Astrocyte (in vitro differentiated cells and primary cell): Measurements from ENCODE around the gene CCDC174.

Experiments used
- EZH2 ChIP-seq: IDR thresholded peaks from 2 replicates; pipeline ENCODE4 v1.6.1; 2012; ENCODE audit warnings: mild to moderate bottlenecking, low read length, inconsistent platforms; ENCODE audit not compliant: insufficient read depth
- TF ChIP-seq, protein P1 (sequence below): IDR thresholded peaks from 2 replicates; pipeline ENCODE4 v1.5.1; 2011; ENCODE audit warnings: low read depth, mild to moderate bottlenecking, inconsistent platforms, low read length, moderate library complexity; ENCODE audit not compliant: insufficient read depth

DNA sequence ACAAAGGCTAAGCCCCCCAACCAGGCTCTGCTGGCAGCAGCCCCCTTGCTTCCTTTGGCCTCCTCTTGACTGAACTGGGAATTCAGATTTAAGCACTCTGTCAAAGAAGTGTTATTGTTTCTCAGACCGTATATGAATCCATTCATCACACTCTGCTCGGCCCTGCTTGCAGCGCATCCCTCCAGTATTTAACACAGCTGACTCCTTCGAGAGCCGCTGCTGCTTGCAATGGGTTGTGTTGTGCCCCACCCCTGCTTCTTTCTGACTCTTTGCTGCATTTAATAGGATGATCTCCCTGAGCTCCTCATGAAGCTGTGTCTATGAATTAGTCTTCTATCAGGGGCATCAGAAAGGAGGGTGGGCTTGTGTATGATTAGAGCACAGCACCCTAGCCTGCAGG is 54.5 kb downstream of the CCDC174 start:
- TF ChIP-seq, protein P1, sequence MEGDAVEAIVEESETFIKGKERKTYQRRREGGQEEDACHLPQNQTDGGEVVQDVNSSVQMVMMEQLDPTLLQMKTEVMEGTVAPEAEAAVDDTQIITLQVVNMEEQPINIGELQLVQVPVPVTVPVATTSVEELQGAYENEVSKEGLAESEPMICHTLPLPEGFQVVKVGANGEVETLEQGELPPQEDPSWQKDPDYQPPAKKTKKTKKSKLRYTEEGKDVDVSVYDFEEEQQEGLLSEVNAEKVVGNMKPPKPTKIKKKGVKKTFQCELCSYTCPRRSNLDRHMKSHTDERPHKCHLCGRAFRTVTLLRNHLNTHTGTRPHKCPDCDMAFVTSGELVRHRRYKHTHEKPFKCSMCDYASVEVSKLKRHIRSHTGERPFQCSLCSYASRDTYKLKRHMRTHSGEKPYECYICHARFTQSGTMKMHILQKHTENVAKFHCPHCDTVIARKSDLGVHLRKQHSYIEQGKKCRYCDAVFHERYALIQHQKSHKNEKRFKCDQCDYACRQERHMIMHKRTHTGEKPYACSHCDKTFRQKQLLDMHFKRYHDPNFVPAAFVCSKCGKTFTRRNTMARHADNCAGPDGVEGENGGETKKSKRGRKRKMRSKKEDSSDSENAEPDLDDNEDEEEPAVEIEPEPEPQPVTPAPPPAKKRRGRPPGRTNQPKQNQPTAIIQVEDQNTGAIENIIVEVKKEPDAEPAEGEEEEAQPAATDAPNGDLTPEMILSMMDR, result no peak
- TF ChIP-seq EZH2, result no peak
